HG02610 (cell line): ENCODE data around the gene DNAJB8.

Experiments
- ATAC-seq: cut with Tn5 transposase; IDR thresholded peaks from one replicate; pipeline ENCODE4 v1.9.1; 2021; ENCODE audit warnings: mild to moderate bottlenecking, moderate library complexity; ENCODE audit not compliant: unreplicated experiment

Gene DNAJB8

GRCh38 chr3:128484404-128485281 lies 18.0 kb upstream of the DNAJB8 start:
- ATAC-seq = no peak

DNA sequence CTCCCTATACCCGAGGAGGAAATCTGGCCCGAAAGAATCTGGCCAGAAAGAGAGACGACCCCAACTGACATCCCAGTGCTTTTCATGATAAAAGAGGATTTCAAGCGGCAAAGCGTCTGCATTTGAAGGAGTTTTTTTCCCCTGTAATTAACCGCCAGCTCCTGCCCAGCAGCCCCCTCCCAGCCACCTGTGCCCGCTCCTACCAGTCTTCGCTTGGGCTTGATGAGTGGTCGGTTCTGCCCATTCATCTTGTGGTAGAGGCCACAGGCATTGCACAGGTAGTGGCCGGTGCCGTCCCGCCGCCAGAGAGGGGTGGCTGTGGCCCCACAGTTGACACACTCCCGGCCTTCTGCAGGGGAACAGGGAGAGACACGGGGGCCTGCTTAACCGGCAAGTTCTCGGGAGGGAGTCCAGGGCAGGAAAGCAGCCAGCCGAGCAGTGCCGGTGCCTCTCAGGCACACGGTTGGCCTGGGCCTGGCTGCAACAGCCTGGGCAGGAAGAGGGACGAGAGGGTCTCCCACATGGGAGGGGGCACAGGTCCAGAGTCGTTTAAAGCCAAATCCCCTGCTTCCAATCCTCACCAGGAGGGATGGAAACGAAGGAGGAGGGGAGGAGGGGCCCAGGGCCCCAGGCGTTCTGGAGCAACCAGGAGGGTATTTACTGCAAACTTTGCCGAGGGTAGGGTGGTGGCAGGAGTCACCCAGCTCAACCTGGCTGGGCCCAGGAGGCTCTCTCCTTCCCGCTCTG lies 17.1 kb upstream of the DNAJB8 start:
- no peak for ATAC-seq

GRCh38 chr3:128482666-128483656 lies 16.3 kb upstream of the DNAJB8 start:
- no peak for ATAC-seq

GRCh38 chr3:128482175-128482574 lies 15.5 kb upstream of the DNAJB8 start:
- no peak for ATAC-seq

- ATAC-seq = no peak
Observed at GRCh38 chr3:128481438-128481942, 14.8 kb upstream of the DNAJB8 start.

GRCh38 chr3:128480717-128481437 lies 14.2 kb upstream of the DNAJB8 start:
- ATAC-seq = no peak

- ATAC-seq = no peak
Observed at GRCh38 chr3:128480278-128480677, 13.6 kb upstream of the DNAJB8 start.

GRCh38 chr3:128479558-128480086 lies 12.9 kb upstream of the DNAJB8 start:
- no peak for ATAC-seq

- no peak for ATAC-seq
Observed at GRCh38 chr3:128478576-128479506, 12.2 kb upstream of the DNAJB8 start.

- no peak for ATAC-seq
Observed at GRCh38 chr3:128476659-128477058, 10.0 kb upstream of the DNAJB8 start.

GRCh38 chr3:128475355-128475754 lies 8.7 kb upstream of the DNAJB8 start:
- no peak for ATAC-seq

DNA sequence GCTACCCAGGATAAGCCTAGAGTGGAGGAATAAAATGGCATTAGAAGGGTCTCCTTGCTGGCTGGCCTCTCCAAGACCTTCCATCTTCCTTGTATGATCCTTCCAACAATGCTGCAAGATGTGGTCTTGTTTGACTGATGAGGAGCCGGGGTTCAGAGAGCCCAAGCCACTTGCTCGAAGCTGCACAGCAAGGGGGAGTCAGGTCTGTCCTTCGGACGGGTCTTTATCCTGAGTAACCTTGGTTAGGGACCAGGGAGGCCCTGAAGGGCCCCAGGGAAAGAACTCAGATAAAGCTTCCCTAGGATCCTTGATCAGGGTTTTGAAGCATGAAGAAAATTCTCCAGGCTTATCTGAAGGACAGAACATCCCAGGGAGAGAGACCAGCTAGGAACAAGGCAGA lies 7.0 kb upstream of the DNAJB8 start:
- no peak for ATAC-seq

- ATAC-seq = no peak
Observed at GRCh38 chr3:128473180-128473519, 6.5 kb upstream of the DNAJB8 start.

DNA sequence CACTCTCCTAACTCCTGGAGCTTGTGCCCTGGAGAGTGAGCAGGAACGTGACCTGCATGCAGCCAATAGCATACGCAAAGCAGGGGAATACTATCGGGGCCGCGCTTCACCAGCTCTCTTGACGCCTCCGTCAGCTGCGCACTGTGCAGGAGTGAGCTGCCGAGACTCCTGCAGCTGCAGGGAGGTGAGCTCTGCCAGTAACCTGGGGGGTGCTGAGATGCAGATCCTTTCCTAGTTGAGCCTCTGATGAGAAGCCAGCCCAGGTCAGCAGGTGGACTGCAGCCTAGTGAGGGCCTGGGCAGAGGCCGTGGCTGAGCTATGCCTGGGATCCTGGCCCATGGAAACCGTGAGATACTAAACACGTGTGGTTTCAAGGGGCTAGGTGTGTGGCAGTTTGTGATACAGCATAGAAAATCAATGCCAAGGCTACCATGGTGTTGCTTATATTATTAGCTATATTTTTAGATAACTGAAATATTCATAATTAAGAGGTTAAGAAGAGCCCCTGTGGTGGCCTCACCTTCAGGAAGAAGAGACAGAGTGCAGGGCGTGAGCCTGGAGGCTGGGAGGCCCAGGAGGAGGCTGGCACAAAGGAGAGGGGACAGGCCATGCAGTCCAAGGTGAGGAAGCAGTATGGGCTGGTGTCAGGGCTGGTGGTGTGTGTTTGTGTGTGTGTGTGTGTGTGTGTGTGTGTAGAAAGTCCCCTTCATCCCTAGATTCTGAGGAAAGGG lies 5.9 kb upstream of the DNAJB8 start:
- no peak for ATAC-seq

GRCh38 chr3:128471720-128472119 lies 5.0 kb upstream of the DNAJB8 start:
- no peak for ATAC-seq

DNA sequence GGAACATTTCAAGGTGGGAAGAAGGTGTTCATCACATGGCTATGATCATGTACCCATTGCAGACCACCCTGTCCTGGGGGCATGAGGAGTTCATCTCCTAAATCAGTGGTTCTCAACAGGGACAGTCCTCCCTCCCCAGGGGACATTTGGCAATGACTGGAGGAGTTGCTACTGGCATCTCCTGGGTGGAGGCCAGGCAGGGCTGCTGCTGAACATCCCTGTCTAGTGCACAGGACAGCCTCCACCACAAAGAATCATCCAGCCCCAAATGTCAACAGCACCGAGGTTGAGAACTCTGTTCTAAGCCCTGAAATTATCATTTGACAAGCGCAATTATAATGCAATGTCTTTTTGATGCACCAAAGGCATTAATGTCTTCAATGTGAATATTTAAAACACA lies 4.4 kb upstream of the DNAJB8 start:
- ATAC-seq = no peak

DNA sequence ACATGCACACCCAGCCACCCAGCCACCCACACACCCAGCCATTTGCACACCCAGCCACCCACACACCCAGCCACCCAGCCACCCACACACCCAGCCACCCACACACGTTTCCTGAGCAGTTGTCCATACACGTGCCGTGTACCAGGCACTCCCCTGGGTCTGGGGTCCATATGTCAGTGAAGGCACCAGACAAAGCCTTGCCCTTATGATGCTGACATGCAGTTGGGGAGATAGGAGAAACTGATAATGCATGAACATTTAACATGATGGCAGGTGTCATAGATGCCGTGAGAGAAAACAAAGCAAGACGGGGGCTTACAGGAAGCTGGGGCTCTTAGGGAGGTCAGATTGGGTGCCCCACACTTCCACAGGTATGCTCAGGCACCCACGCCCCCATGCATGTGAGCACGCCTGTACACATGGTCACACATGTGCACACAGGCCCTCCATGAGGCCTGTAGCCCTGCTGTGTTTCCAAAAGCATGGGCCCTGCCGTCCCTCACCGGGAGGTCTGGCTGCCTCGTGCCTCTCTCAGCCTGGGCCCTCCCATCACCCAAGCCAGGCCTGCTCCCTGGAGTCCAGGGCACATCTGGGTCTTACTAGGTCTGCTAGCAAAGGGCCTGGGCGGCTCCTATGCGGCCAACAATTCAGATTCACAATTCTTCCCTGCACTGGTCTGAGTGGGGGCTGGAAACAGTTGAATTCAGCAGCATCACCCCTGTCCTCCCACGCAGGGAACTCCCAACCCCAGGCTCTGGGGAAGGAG lies 3.6 kb upstream of the DNAJB8 start:
- ATAC-seq = no peak
